SW 1271 (cell line): Measurements from ENCODE around the gene LRRC34.

Experiments used
- DNase-seq, 2 experiments: peaks; one replicate each; lab custom pipeline; 2025; lab: John Stamatoyannopoulos, UW

The LRRC34 gene, protein sequence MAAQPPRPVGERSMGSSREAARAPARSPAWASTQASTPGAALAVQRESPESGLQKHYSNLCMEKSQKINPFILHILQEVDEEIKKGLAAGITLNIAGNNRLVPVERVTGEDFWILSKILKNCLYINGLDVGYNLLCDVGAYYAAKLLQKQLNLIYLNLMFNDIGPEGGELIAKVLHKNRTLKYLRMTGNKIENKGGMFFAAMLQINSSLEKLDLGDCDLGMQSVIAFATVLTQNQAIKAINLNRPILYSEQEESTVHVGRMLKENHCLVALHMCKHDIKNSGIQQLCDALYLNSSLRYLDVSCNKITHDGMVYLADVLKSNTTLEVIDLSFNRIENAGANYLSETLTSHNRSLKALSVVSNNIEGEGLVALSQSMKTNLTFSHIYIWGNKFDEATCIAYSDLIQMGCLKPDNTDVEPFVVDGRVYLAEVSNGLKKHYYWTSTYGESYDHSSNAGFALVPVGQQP

DNA sequence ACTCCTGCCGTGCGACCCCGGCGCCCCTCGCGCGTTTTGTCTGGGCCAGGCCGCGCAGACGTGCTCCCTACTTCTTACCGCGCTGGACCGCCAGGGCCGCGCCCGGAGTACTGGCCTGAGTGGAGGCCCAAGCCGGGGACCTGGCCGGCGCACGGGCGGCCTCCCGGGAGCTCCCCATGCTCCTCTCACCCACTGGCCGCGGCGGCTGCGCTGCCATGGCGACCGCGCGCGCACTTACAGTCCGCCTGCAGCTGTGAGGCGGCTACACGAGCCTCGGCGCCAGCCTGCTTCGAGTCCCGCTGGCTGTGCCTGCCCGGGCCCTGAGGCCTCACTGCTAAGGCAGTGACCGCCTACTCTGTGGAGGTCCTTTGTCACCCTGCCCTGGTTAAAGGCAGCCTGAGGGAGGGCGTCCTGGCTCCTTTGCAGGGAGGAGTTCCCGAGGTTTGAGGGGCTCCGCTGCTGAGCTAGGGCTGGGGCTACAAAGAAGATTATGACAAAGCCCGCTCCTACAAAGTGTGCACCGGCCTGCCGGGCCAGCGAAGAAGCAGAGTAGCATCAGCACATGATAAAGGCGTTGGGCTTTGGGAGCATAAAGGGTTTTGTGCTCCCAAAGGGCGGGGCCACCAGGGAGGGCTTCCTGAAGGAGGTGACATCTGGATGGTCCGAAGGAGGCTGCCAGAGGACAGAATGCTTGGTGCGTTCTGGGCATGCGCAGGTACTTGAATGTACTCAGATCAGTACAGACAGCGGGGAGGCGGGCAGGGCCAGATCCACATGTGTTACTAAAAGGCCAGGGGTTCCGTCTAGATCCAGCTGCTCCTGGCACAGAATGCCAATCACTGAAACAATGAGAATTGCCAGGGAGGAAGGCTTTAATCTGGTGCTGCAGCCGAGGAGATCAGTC lies at the start of gene LRRC34, which contains the start of gene LRRIQ4:
LRRC34 (minus strand) TSS at position 573 of the 904 bp plus-strand sequence; CDS start at position 217, 356 bp downstream.
LRRIQ4 (plus strand) TSS at position 539 of the 904 bp plus-strand sequence. CDS start 9,052 bp downstream, outside the sequence.
- no peak for DNase-seq

DNA sequence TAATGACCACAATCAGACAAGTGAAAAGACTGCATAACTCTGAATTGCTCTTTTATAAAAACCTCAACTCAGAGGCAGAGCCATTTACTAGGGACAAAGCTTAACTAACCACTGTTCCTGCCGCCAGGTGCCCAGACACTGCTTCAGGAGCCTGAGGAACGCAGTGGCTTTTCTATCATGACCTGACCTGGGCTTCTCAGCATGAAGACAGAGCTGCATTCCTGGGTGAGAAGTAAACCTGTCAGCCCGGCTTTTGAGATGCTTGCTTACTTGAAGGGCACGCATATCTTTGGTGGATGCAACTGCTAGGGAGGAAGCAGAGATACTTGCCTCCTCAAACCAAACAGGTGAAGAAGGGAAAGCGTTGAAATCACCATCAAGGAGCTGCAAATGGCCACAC lies 49.2 kb upstream of the LRRC34 start:
- DNase-seq = no peak

DNA sequence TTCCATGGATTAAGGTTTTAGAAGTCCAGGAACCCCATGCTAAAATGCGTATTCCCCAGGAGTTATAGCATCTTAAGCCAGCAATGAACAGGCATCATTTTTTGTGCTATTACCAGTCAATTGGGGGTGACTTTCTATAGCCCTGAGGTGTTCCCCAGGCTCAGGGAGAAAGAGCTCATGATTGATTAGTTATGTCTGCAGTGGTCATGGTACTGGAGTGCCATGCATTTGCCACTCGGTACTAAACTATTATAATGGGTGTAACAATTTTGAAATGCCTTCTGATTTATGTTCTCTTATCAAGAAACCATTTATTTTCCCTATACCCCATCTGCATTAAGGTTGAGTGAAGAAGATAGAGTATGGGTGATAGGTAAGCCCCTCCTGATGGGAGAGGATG lies 45.1 kb upstream of the LRRC34 start:
- DNase-seq = no peak

DNA sequence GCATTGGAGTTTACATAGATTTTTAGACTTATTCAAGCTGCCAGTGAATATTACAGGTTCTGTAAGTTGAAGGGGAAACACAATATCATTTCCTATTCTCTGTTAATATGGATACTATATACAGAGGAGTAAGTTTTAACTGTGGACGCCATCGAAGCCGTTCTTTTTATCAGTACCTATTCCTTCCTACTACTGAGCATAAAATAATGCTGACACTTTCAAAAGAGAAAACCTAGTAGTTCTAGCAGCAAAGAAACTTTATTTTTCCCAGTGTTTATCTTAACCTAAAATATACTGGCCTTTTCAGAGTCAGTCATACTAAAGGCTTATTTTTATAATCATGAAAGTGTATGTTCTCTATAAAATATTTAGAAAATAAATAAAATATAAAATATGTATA lies 42.8 kb upstream of the LRRC34 start:
- no peak for DNase-seq

DNA sequence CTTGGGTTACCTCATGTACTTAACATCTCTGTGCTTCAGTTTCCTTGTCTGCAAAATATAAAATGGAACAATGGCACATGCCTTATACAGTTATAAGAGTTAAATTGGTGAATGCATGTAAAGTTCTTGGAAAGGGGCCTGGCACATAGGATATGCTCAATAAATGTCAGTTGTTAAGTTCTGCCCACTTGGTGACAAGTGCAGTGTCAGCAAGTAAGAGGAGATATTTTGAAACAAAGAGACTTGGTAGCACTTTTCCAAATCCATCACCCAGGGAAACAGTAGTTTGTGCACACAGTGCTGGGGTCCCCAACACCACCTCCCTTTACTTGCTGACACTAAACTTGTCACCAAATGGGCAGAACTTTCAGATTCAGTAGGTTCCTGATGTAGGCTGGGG lies 37.9 kb upstream of the LRRC34 start:
- no peak for DNase-seq

DNA sequence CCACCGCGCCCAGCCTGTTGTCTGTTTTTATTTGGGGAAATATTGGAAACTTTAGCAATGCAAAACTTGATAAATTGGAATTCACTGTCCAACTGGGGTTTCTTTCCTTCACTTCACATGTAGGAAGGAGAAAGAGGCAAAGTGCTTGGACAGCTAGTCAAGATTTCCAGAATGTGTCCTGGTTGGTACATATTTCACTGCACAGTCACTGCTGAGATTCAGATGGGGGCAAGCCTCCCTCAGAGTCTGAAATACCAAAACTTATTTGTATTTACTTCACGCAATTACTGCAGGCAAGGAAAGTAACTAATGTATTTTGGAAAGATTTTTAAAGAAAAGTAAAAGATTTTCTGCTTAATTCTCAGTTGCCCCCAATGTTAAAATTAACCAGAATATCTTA lies 36.0 kb upstream of the LRRC34 start:
- DNase-seq = no peak

DNA sequence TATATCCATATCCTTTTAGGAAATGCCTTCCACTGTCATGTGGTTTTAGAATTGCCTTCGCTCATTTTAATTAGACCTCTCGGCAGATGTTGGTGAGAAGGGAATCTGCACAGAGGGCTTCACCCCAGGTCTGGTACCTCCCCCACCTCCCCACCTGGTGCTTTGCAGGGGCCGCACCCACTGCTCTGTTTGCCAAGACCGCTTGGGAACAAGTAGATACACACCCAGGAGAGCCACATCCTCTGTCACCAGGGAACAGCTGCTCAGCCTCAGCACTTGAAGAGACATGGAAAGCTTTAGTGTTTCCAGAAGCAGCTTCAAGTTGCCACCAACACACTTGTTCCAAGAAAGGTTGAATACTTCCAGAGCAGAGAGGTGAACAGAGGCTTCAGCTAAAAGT lies 35.2 kb upstream of the LRRC34 start:
- DNase-seq = no peak

DNA sequence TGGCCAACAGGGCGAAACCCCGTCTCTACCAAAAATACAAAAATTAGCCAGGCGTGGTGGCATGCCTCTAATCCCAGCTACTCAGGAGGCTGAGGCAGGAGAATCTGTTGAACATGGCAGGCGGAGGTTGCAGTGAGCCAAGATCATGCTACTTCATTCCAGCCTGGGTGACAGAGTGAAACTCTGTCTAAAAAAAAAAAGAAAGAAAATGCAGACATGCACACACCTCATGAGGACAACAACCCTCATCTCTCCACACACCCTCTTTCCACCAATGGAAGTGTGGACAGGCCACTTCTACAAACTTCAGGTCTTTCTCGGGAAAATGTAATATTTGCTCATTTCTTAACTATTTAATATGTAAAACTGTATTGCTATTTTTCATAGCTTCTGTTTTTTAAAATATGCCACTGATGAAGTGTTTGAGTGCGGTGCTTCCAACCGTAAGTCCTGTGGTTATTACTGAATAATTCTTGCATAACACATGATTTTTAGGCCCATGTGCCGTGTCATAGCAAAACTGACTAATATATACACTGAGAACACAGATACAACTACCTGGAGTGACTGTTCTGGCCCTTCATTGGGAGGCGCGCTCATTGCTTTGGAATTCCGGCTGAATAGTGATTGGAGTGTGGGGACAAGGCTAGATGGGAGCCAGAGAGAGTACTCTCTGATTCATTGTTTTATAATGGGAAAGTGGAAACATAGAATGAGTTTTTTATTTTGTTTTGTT lies 33.9 kb upstream of the LRRC34 start:
- no peak for DNase-seq

DNA sequence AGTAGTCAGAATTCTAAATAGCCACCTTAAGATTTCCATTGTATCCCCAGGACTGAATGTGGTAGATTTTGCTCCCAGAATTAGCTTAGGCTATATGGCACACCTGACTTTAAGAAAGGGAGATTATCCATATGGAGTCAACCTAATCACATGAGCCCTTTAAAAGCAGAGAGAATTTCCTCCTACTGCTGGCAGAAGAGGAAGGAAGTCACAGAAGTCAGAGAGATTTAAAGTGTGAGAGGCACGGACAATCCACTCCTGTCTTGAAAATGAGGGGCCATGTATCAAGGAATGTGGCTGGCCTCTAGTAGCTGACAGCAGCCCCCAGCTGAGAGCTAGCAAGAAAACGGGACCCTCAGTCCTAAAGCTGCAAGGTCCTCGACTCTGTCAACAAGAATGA lies 30.3 kb upstream of the LRRC34 start:
- DNase-seq = no peak

DNA sequence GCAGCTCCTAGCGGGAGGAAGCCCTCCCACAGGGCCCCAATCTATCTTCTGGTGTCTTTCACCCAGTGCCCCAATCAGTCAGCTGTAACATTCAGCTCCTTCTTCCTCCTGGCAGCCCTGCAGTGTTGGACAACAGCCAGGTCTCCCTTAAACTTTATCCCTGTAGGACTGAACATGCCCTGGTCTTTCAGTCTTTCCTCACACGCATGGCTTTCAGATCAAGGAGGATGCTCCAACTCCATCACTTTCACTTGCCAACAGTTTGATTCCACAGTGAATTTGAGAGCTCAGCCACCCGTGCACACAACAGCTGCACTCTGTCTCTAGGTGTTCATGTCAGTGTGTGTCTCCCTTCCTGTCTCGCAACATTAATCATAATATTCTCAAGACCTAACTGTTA lies 28.5 kb upstream of the LRRC34 start:
- DNase-seq = no peak

DNA sequence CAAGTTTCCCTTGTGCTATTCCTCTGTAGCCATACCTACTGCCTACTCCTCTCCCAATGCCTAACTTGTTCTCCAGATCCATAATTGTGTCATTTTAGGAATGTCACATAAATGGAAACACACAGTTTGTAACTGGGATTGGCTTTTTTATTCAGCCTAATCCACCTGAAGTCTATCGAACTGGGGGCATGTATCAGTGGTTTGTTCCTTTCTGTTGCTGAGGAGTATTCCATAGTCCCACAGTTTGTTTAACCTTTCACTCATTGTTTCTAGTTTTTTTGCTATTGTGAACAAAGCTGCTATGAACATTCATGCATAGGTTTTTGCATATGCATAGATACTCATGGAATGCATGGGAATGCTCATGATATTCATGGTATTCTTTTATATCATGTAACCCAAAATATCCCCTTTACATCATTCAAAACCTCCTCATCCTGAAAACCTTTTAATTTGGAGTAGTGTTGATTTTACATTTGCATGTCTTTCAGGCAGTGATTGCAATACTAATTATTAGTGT lies 25.9 kb upstream of the LRRC34 start:
- DNase-seq = no peak

DNA sequence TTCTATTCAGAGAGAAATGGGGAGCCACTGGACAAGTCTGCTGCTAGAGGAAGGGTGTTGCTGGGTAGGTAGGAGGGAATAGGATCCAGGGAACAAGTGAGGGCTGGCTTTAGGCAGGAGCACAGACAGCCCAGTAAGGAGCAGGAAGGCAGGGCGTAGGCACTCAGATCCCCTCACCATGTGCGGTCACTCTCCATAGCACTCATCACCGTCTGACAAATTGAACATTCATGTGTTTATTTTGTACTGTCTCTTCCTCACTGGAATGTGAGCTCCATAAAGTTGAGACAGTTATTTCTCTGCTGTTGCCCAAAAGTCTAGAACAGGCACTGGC lies 24.2 kb upstream of the LRRC34 start:
- DNase-seq = no peak

DNA sequence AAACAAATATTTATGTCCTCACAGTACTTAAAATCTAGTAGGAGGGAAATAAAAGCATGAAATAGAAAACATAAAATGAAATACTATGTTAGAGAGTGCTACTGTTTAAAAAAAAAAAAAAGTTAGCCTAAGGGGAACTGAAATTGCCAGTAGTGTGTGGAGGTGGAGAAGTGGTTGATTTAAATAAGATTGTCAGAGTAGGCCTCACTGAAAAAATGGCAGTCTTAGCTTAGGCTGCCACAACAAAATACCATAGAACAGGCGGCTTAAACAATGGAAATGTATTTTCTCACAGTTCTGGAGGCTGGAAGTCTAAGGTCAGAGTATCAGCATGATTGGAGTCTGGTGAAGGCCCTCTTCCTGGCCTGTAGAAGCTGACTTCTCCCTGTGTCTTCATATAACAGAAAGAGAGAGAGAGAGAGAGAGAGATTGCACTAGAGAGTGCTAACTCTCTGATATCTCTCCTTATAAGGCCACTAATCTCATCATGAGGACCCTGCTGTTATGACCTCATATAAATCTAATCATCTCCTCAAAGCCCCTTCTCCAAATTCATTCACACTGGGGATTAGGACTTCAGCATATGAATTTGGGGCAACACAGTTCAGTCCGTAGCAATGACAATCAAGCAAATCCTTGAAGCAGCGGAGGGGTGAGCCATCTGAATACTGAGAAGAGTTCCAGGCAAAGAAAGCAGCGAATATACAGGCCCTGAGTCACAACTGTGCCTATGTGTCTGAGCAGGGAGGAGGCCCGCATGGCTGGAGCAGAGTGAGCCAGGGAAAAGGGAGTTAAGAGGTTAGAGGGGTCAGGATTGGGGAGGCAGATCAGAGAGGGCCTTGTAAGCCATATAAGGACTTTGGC lies 23.6 kb upstream of the LRRC34 start:
- DNase-seq = no peak

DNA sequence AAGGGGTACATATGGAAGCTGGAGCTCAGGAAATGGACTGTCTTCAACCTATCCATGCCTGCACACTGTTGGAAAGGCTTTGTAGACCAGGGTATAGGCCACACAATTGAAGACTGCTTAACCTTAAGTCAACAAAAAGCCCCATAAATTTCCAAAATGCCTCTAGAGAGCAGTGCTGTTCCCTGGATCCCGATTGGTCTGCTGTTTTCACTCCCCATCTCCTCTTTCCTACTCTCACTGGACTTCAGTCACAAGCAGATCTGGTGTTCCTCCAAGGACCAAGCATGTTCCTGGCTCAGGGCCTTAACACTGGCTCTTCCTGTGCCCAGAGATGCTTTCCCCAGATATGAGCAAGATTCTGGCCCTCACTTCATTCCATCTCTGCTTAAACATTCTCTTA lies 22.8 kb upstream of the LRRC34 start:
- DNase-seq = no peak

DNA sequence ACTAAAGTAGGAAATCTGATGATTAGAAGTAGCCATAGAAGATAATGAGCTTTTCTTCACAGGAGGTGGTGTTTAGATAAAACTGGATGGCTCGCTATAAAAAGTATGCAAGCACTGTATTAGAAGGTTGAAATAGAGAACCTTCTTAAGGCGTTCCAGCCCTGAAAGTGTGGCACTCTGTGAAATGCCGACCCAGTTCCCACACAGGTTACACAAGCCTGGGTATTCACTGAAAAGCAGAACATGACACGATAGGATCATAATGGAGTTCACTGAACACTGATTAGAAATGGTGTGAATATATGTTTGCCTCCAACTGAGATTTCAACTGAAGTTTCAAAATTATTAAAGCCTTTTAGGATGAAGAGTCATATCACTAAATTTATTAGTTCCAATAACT lies 15.0 kb upstream of the LRRC34 start:
- DNase-seq = no peak

DNA sequence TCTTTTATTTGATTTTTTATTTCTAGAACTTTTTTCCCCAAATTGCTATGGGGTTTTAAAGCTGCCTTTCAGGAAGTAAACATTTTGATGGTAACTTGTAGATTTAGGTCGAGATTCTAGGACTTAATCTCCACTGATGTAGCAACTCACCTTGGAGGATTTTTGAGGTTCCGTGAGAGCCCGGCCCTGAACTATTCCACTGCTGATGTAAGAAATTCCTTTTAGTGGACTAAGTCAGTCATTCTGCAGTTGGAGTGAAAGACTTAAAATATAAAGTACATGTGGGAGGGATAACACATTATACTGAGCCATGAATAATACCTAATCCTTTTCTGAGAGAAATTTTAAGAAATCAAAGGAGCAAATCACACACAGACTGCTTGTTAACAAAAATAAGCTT lies 12.6 kb upstream of the LRRC34 start:
- DNase-seq = no peak

DNA sequence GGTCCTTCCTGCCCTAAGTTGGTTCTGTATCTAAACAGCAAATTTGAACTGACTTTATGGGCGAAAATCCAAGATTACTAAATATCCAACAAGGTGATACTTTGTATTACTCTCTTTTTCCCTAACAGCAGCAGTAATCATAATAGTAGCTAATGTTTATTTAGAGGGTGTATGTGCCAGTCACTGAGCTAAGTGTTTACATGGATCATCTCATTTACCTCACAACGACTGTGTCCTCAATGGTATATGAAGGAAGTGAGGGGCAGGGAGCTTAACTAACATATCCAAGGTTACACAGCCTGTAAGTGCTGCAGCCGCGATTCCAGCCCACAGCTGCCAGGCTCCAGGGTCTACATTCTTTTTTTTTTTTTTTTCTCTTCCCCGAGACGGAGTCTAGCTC lies 10.3 kb upstream of the LRRC34 start:
- no peak for DNase-seq

DNA sequence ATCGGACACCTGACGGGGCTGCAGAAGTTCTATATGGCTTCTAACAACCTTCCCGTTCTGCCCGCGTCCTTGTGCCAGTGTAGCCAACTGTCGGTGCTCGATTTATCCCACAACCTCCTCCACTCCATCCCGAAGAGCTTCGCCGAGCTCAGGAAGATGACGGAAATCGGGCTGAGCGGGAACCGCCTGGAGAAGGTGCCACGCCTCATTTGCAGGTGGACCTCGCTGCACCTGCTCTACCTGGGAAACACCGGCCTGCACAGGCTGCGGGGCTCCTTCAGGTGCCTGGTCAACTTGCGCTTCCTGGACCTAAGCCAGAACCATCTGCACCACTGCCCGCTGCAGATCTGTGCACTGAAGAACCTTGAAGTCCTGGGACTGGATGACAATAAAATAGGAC lies 9.8 kb upstream of the LRRC34 start:
- DNase-seq = no peak

DNA sequence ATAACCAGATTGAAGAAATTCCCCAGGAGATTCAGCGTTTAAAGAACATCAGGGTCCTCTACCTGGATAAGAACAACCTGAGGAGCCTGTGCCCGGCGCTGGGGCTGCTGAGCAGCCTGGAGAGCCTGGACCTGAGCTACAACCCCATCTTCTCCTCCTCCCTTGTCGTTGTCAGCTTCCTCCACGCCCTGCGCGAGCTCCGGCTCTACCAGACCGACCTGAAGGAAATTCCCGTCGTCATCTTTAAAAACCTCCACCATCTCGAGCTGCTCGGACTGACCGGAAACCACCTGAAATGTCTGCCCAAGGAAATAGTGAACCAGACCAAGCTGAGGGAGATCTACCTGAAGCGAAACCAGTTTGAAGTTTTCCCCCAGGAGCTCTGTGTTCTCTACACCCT lies 9.4 kb upstream of the LRRC34 start:
- no peak for DNase-seq

DNA sequence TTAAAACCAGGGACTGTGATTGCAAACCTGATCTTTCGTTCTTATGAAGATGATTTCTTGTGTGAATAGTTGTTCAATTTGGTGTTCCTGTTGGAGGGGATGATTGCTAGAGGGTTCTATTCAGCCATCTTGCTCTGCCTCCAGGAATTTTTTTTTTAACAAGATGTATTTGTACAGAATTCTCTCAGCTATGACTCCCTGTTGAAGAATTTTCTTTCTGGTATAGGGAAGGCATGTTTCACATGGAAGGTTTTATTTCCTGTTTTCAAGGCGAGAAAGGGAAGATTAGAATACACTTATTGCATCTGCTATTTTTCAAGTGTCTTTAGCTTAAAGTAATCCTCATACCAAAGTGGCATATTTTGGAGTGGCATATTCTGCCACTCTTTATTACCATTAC lies 5.6 kb upstream of the LRRC34 start:
- DNase-seq = no peak

DNA sequence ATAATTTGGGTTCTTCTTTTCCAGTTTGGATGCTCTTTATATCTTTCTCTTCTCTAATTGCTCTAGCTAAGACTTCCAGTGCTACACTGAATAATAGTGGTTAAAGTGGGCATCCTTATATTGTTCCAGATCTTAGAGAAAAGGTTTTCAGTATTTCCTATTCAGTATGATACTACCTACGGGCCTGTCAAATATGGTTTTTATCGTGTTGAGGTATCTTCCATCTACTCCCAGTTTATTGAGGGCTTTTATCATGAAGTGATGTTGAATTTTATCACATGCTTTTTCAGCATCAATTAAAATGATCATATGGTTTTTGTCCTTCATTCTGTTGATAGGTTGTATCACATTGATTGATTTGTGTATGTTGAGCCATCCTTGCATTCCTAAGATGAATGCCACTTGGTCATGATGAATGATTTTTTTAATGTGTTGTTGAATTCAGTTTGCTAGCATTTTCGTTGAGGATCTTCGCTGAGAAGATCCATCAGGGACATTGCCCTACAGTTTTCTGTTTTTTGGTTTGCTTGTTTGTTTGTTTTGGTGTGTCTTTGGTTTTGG lies 3.0 kb upstream of the LRRC34 start:
- DNase-seq = no peak
